Caco-2 (cell line): Measurements from ENCODE around the gene MRPL36. TPM values are rescaled to one million over a fixed set of nuclear protein-coding genes. Genes with fewer than 3 reads are reported as not detected.

Source experiments
- BruUV-seq: library from RNA; stranded (reverse); fragments of 400-500 nt; replicated peaks from 2 replicates; lab custom pipeline; 2021; lab: Mats Ljungman, UMichigan
- CTCF ChIA-PET: fragments of 300-600 bp; sonication (Branson Sonifier 250); formaldehyde crosslinking; loops from one replicate; lab custom pipeline; 2022; ENCODE audit warnings: antibody characterized with exemption; lab: Charles Lee
- POLR2A ChIA-PET: fragments of 300-600 bp; sonication (Branson Sonifier 250); formaldehyde crosslinking; loops from one replicate; lab custom pipeline; 2022; ENCODE audit warnings: antibody characterized with exemption; lab: Charles Lee
- DNase-seq, 2 experiments: peaks; one replicate each; pipeline versions ENCODE4 v3.0.0 to v3.0.0-alpha.2; 2020 to 2022
- H3K27me3 ChIP-seq: replicated peaks from 2 replicates; pipeline ENCODE4 v1.6.0; 2011; ENCODE audit warnings: low read length; ENCODE audit not compliant: control insufficient read depth, insufficient read depth
- H3K36me3 ChIP-seq: 2 replicates; pipeline ENCODE4 v1.5.1; 2011; ENCODE audit warnings: low read length; ENCODE audit not compliant: control insufficient read depth, insufficient read depth
- H3K4me1 ChIP-seq: fragments of 250-450 bp; sonication (Bioruptor Pico); 2 replicates; pipeline ENCODE4 v1.5.1; 2020; ENCODE audit warnings: mild to moderate bottlenecking
- H3K4me3 ChIP-seq: 2 replicates; pipeline ENCODE4 v1.5.1; 2011; ENCODE audit warnings: low read depth, mild to moderate bottlenecking, control low read depth, low read length
- H3K9me3 ChIP-seq: fragments of 250-450 bp; sonication (Bioruptor Pico); 2 replicates; pipeline ENCODE4 v1.5.1; 2020; ENCODE audit warnings: mild to moderate bottlenecking, moderate library complexity
- H3K27ac Mint-ChIP-seq: one replicate; pipeline ENCODE4 v1.8.0; 2022; ENCODE audit warnings: mixed read lengths; ENCODE audit not compliant: unreplicated experiment
- H3K27me3 Mint-ChIP-seq: one replicate; pipeline ENCODE4 v1.8.0; 2022; ENCODE audit warnings: mixed read lengths; ENCODE audit not compliant: insufficient read depth, unreplicated experiment
- H3K36me3 Mint-ChIP-seq: one replicate; pipeline ENCODE4 v1.8.0; 2022; ENCODE audit warnings: mild to moderate bottlenecking, mixed read lengths; ENCODE audit not compliant: insufficient read depth, unreplicated experiment
- H3K4me1 Mint-ChIP-seq: one replicate; pipeline ENCODE4 v1.8.0; 2022; ENCODE audit warnings: low read depth, mixed read lengths; ENCODE audit not compliant: unreplicated experiment
- H3K4me3 Mint-ChIP-seq: one replicate; pipeline ENCODE4 v1.8.0; 2022; ENCODE audit warnings: mild to moderate bottlenecking, moderate library complexity, mixed read lengths; ENCODE audit not compliant: unreplicated experiment
- H3K9me3 Mint-ChIP-seq: one replicate; pipeline ENCODE4 v1.8.0; 2022; ENCODE audit warnings: mixed read lengths; ENCODE audit not compliant: unreplicated experiment
- CTCF ChIP-seq, 2 experiments: fragments of 200-600 bp in 1 of 2; IDR thresholded peaks; 1 replicate in 1 of 2; 2 replicates in 1 of 2; pipeline versions ENCODE4 v1.5.1 to v1.8.0; 2011 to 2022; ENCODE audit warnings: antibody characterized with exemption in 1 of 2, control low read depth in 1 of 2, inconsistent platforms in 1 of 2, low read depth in 1 of 2, low read length in 1 of 2, mild to moderate bottlenecking in 1 of 2, moderate library complexity in 1 of 2; ENCODE audit not compliant: insufficient read depth in 1 of 2, severe bottlenecking in 1 of 2, unreplicated experiment in 1 of 2
- intact Hi-C: fragments of 100-400 bp; cut with micrococcal nuclease; formaldehyde crosslinking; loops from one replicate; pipeline ENCODE4 v1.10.0; 2022; ENCODE audit not compliant: unreplicated experiment
- total RNA-seq: library from RNA; stranded (reverse); gene quantifications from 2 replicates; pipeline ENCODE4 v1.2.3, GENCODE V29; 2022

The MRPL36 gene
- total RNA-seq, 1 experiment from 2014 or later: 65.9 TPM

DNA sequence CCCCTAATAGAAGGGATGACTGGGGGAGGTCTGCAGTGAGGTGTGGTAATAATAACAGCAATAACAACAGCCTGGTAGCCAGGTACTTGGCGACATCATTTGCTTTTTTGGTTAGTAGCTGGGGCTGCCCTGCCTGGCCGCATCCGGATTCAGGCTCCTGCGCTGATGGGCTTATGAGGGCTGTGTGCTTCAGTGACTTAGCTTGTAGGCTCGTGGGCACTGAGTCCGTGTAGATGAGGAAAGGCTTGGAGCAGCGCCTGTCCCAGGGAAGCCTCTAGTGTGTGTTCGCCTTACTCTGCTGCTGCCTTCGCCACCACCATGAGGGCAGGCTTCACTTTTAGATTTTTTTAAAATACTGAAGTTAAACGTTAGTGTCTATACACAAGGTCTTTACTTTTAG is 6.1 kb upstream of the MRPL36 start:
- no peaks in the 10 kb centered on the region for H3K9me3 ChIP-seq
- Mint-ChIP-seq H3K27ac (no peak overlapping the region), H3K4me3 (no peak overlapping the region), H3K36me3 (peaks cover 76% of the 10 kb centered on the region), H3K9me3 (no peaks in the 10 kb centered on the region), H3K27me3 (no peaks in the 10 kb centered on the region), H3K4me1 (peaks cover 12% of the 10 kb centered on the region)
- BruUV-seq: no TSS peak
- no peaks in the 10 kb centered on the region for H3K4me1 ChIP-seq
- no peaks in the 10 kb centered on the region for H3K27me3 ChIP-seq
- intact Hi-C loops: no loop called here
- DNase-seq: no peak
- no peak overlapping the region for H3K4me3 ChIP-seq
- H3K36me3 ChIP-seq: peaks cover 5% of the 10 kb centered on the region
- ChIA-PET POLR2A (no interaction called here), CTCF (no interaction called here)
- TF ChIP-seq CTCF (IDR thresholded peaks at IDR 0.05; ENCODE audit: insufficient read depth in 1 of 2, low read depth in 1 of 2, low read length in 1 of 2, severe bottlenecking in 1 of 2, unreplicated experiment in 1 of 2): no peak

- Histone ChIP-seq H3K36me3 (peaks cover 5% of the 10 kb centered on the region), H3K4me1 (no peaks in the 10 kb centered on the region), H3K27me3 (no peaks in the 10 kb centered on the region), H3K4me3 (no peak overlapping the region), H3K9me3 (no peaks in the 10 kb centered on the region)
- POLR2A ChIA-PET: no interaction called here
- H3K9me3 Mint-ChIP-seq: no peaks in the 10 kb centered on the region
- DNase-seq: no peak
- no peak overlapping the region for H3K4me3 Mint-ChIP-seq
- H3K27ac Mint-ChIP-seq: no peak overlapping the region
- H3K4me1 Mint-ChIP-seq: peaks cover 12% of the 10 kb centered on the region
- peaks cover 77% of the 10 kb centered on the region for H3K36me3 Mint-ChIP-seq
- no peaks in the 10 kb centered on the region for H3K27me3 Mint-ChIP-seq
- intact Hi-C loops: no loop called here
- no TSS peak for BruUV-seq
- CTCF ChIA-PET: no interaction called here
- no peak for TF ChIP-seq CTCF (IDR thresholded peaks at IDR 0.05; ENCODE audit: insufficient read depth in 1 of 2, low read depth in 1 of 2, low read length in 1 of 2, severe bottlenecking in 1 of 2, unreplicated experiment in 1 of 2)
These were observed 5.7 kb upstream of the MRPL36 start for GRCh38 chr5:1805326-1805725.

- Mint-ChIP-seq H3K27me3 (no peaks in the 10 kb centered on the region), H3K27ac (no peak overlapping the region), H3K4me3 (no peak overlapping the region), H3K36me3 (peaks cover 84% of the 10 kb centered on the region), H3K4me1 (peaks cover 12% of the 10 kb centered on the region), H3K9me3 (no peaks in the 10 kb centered on the region)
- Histone ChIP-seq H3K9me3 (no peaks in the 10 kb centered on the region), H3K4me3 (no peak overlapping the region), H3K4me1 (no peaks in the 10 kb centered on the region), H3K27me3 (no peaks in the 10 kb centered on the region), H3K36me3 (peaks cover 4% of the 10 kb centered on the region)
- ChIA-PET POLR2A (no interaction called here), CTCF (no interaction called here)
- DNase-seq: peak in 1 of 2 experiments; percentile 21
- no TSS peak for BruUV-seq
- intact Hi-C loops: no loop called here
- TF ChIP-seq CTCF (IDR thresholded peaks at IDR 0.05; ENCODE audit: insufficient read depth in 1 of 2, low read depth in 1 of 2, low read length in 1 of 2, severe bottlenecking in 1 of 2, unreplicated experiment in 1 of 2): no peak
These were observed 4.5 kb upstream of the MRPL36 start for GRCh38 chr5:1804001-1804690.
